HG02885 (cell line): ENCODE results near the gene PRMT7.

ENCODE experiments used
- ATAC-seq: cut with Tn5 transposase; IDR thresholded peaks from one replicate; pipeline ENCODE4 v1.9.1; 2021; ENCODE audit warnings: mild to moderate bottlenecking; ENCODE audit not compliant: unreplicated experiment, poor library complexity

Gene PRMT7

GRCh38 chr16:68371706-68372380, 61.0 kb downstream of the PRMT7 start:
- no peak for ATAC-seq

- ATAC-seq: no peak
These were observed 61.5 kb downstream of the PRMT7 start for GRCh38 chr16:68372381-68372720.

GRCh38 chr16:68372806-68373205, 62.0 kb downstream of the PRMT7 start:
- ATAC-seq: no peak

GRCh38 chr16:68373528-68374245, 62.9 kb downstream of the PRMT7 start:
- ATAC-seq: no peak

GRCh38 chr16:68374246-68374805, 63.5 kb downstream of the PRMT7 start:
- ATAC-seq: no peak

- ATAC-seq: no peak
These were observed 64.3 kb downstream of the PRMT7 start for GRCh38 chr16:68374961-68375660.

- ATAC-seq: no peak
These were observed 65.2 kb downstream of the PRMT7 start for GRCh38 chr16:68375801-68376536.

GRCh38 chr16:68376590-68376989, 65.8 kb downstream of the PRMT7 start:
- ATAC-seq: no peak

- no peak for ATAC-seq
These were observed 66.4 kb downstream of the PRMT7 start for GRCh38 chr16:68377221-68377620.

GRCh38 chr16:68377667-68378393, 67.0 kb downstream of the PRMT7 start:
- ATAC-seq: no peak

- no peak for ATAC-seq
These were observed 67.9 kb downstream of the PRMT7 start for GRCh38 chr16:68378436-68379415.

- no peak for ATAC-seq
These were observed 68.9 kb downstream of the PRMT7 start for GRCh38 chr16:68379472-68380347.

- ATAC-seq: no peak
These were observed 69.5 kb downstream of the PRMT7 start for GRCh38 chr16:68380348-68380670.

GRCh38 chr16:68380676-68381362, 70.0 kb downstream of the PRMT7 start:
- ATAC-seq: no peak

GRCh38 chr16:68381363-68381724, 70.5 kb downstream of the PRMT7 start:
- ATAC-seq: no peak

- no peak for ATAC-seq
These were observed 71.5 kb downstream of the PRMT7 start for GRCh38 chr16:68382296-68382718.

GRCh38 chr16:68383858-68384257, 73.0 kb downstream of the PRMT7 start:
- no peak for ATAC-seq
